Measurements from ENCODE around the gene PTPRT.

PTPRT gene

GRCh38 chr20:42191140-42191860 is 998.4 kb downstream of the PTPRT start:
- DNase-seq: peak in 1 of 10 donors; percentile 14
- intact Hi-C loops (cut with DNase I): no loop called here

GRCh38 chr20:42190084-42190483 is 999.6 kb downstream of the PTPRT start:
- intact Hi-C loops (cut with DNase I): no loop called here
- DNase-seq: no peak

GRCh38 chr20:42186337-42186736 is 1003.4 kb downstream of the PTPRT start:
- intact Hi-C loops (cut with DNase I): no loop called here

GRCh38 chr20:42183147-42183546 is 1006.6 kb downstream of the PTPRT start:
- intact Hi-C loops (cut with DNase I): no loop called here
- DNase-seq: no peak

More at GRCh38 chr20:42186337-42186736, 1003.4 kb downstream of the PTPRT start:
- DNase-seq: no peak

- no peak for DNase-seq
- intact Hi-C loops (cut with DNase I): no loop called here
Measured at GRCh38 chr20:42181064-42181463, 1008.6 kb downstream of the PTPRT start.

- intact Hi-C loops (cut with DNase I): no loop called here
- DNase-seq: no peak
Measured at GRCh38 chr20:42179768-42180167, 1009.9 kb downstream of the PTPRT start.

GRCh38 chr20:42173440-42173839 is 1016.3 kb downstream of the PTPRT start:
- no peak for DNase-seq
- intact Hi-C loops (cut with DNase I): no loop called here

- intact Hi-C loops (cut with DNase I): no loop called here
- no peak for DNase-seq
Measured at GRCh38 chr20:42164121-42164890, 1025.4 kb downstream of the PTPRT start.

GRCh38 chr20:42161228-42161829 is 1028.4 kb downstream of the PTPRT start:
- no peak for DNase-seq
- intact Hi-C loops (cut with DNase I): no loop called here

- DNase-seq: no peak
- intact Hi-C loops (cut with DNase I): no loop called here
Measured at GRCh38 chr20:42159808-42160207, 1029.9 kb downstream of the PTPRT start.

- DNase-seq: no peak
- intact Hi-C loops (cut with DNase I): no loop called here
Measured at GRCh38 chr20:42158272-42158671, 1031.4 kb downstream of the PTPRT start.

GRCh38 chr20:42155586-42155985 is 1034.1 kb downstream of the PTPRT start:
- DNase-seq: peak in 8 of 10 donors; percentile 40 to 94 (median 64)
- intact Hi-C loops (cut with DNase I): no loop called here

GRCh38 chr20:42152575-42152974 is 1037.1 kb downstream of the PTPRT start:
- intact Hi-C loops (cut with DNase I): no loop called here
- peak in 1 of 10 donors; percentile 20 for DNase-seq

GRCh38 chr20:42150230-42150629 is 1039.5 kb downstream of the PTPRT start:
- intact Hi-C loops (cut with DNase I): no loop called here
- DNase-seq: no peak

GRCh38 chr20:42138729-42139128 is 1051.0 kb downstream of the PTPRT start:
- DNase-seq: peak in 1 of 10 donors; percentile 10
- intact Hi-C loops (cut with DNase I): no loop called here

- intact Hi-C loops (cut with DNase I): no loop called here
- DNase-seq: no peak
Measured at GRCh38 chr20:42134265-42135098, 1055.2 kb downstream of the PTPRT start.

- intact Hi-C loops (cut with DNase I): no loop called here
- DNase-seq: no peak
Measured at GRCh38 chr20:42130810-42131596, 1058.7 kb downstream of the PTPRT start.

- intact Hi-C loops (cut with DNase I): no loop called here
- no peak for DNase-seq
Measured at GRCh38 chr20:42125426-42125825, 1064.3 kb downstream of the PTPRT start.

- intact Hi-C loops (cut with DNase I): no loop called here
- DNase-seq: peak in 6 of 10 donors; percentile 11 to 90 (median 36)
Measured at GRCh38 chr20:42123981-42124473, 1065.7 kb downstream of the PTPRT start.
